Astrocyte of the spinal cord (primary cell): ENCODE measurements around the gene S1PR2.
"Not testable (repeated sequence)": the region's sequence is repeated elsewhere in the genome, so short reads cannot be mapped to it uniquely, and the experiment has no call there.

Experiments
- DNase-seq: peaks from one replicate; pipeline ENCODE4 v3.0.0; 2011; ENCODE audit warnings: low read depth, low spot score
- H3K4me3 ChIP-seq: 2 replicates; pipeline ENCODE4 v1.5.1; 2011; ENCODE audit warnings: low read depth, mild to moderate bottlenecking, low read length, moderate library complexity
- in situ Hi-C: cut with HindIII; loops from 2 replicates; pipeline ENCODE4 v1.10.0; 2017; ENCODE audit warnings: low sequenced_read_pairs
- TF ChIP-seq, protein P1 (sequence below): IDR thresholded peaks from 2 replicates; pipeline ENCODE4 v1.5.1; 2012; ENCODE audit warnings: low read depth, mild to moderate bottlenecking, low read length, inconsistent platforms

Gene S1PR2

DNA sequence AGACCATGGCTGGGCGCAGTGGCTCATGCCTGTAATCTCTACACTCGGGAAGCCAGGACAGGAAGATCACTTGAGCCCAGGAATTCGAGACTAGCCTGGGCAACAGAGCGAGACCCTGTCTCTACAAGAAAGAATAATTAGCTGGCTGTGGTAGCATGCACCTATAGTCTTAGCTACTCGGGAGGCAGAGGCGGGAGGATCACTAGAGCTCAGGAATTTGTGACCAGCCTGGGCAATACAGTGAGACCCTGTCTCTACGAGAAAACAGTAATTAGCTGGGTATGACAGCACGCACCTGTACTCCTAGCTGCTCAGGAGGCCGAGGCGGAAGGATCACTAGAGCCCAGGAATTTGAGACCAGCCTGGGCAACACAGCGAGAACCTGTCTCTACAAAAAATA, 43.8 kb downstream of the S1PR2 start:
- H3K4me3 ChIP-seq, result no peak overlapping the region
- TF ChIP-seq, protein P1, sequence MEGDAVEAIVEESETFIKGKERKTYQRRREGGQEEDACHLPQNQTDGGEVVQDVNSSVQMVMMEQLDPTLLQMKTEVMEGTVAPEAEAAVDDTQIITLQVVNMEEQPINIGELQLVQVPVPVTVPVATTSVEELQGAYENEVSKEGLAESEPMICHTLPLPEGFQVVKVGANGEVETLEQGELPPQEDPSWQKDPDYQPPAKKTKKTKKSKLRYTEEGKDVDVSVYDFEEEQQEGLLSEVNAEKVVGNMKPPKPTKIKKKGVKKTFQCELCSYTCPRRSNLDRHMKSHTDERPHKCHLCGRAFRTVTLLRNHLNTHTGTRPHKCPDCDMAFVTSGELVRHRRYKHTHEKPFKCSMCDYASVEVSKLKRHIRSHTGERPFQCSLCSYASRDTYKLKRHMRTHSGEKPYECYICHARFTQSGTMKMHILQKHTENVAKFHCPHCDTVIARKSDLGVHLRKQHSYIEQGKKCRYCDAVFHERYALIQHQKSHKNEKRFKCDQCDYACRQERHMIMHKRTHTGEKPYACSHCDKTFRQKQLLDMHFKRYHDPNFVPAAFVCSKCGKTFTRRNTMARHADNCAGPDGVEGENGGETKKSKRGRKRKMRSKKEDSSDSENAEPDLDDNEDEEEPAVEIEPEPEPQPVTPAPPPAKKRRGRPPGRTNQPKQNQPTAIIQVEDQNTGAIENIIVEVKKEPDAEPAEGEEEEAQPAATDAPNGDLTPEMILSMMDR, result no peak
- in situ Hi-C loops, result no loop called here
- no peak for DNase-seq

DNA sequence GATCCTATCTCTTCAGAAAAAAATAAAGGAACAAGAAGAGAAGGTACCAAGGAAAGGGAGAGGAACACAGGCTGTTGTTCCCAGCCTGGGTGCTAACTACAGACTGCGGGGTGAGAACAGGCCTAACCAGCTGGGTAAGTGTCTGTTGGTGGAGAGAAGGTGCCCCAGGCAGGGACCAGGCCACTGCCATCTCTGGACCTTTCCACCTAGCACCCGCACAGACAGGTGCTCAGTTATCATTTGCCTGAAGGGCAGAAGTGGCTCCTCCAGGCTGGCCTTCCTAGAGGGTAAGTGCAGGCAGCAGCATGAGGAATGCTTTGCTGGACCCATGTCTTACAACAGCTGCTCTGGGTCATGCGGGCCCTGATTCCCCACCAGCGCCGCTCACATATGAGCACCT, 46.5 kb downstream of the S1PR2 start:
- in situ Hi-C loops, result no loop called here
- TF ChIP-seq, protein P1, result no peak
- no peak overlapping the region for H3K4me3 ChIP-seq
- DNase-seq, result no peak

DNA sequence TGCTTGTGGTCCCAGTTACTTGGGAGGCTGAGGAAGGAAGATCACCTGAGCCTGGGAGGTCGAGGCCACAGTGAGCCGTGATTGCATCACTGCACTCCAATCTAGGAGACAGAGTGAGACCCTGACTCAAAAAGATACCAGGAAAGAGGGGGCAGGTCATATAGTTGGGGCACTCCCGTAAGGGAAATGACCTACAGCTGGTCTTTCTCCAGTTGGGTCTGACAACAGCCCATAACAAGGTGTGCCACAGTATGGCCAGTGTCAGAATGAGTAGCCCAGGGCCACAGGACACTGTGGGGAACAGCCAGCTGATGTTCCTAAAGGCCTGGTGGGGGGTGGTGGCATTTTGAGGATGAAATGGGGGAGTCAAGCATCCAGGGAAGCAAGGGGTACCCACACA, 47.2 kb downstream of the S1PR2 start:
- no peak for DNase-seq
- in situ Hi-C loops, result no loop called here

DNA sequence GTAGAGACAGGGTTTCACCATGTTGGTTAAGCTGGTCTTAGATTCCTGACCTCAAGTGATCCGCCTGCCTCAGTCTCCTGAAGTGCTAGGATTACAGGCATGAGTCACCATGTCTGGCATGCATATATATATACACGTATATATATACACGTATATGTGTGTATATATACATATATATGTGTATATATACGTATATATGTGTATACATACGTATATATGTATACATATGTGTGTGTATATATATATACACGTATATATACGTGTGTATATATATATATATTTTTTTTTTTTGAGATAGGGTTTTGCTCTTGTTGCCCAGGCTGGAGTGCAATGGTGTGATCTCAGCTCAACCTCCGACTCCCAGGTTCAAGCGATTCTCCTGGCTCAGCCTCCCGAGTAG, 48.3 kb downstream of the S1PR2 start:
- in situ Hi-C loops, result no loop called here
- TF ChIP-seq, protein P1, result no peak
- no peak overlapping the region for H3K4me3 ChIP-seq
- DNase-seq, result no peak

More for the DNA sequence above, 47.2 kb downstream of the S1PR2 start:
- TF ChIP-seq, protein P1, result no peak
- H3K4me3 ChIP-seq, result no peak overlapping the region

DNA sequence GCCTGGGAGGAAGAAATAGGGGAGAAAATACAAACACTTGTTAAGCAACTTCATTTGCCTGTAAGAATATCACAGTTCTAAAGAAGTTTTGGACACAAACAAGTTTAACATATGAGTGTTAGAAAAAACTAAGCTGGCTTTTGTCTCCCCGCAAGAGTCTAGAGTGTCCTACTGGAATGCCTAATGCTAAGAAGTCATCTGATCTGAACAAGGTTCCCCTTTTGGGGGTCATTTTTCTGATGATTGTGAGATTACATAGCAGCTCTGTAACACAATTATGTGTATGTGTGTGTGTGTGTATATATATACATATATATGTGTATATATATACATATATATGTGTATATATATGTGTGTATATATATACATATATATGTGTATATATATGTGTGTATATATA, 49.1 kb downstream of the S1PR2 start:
- TF ChIP-seq, protein P1, result no peak
- in situ Hi-C loops, result no loop called here
- no peak for DNase-seq
- H3K4me3 ChIP-seq, result no peak overlapping the region

DNA sequence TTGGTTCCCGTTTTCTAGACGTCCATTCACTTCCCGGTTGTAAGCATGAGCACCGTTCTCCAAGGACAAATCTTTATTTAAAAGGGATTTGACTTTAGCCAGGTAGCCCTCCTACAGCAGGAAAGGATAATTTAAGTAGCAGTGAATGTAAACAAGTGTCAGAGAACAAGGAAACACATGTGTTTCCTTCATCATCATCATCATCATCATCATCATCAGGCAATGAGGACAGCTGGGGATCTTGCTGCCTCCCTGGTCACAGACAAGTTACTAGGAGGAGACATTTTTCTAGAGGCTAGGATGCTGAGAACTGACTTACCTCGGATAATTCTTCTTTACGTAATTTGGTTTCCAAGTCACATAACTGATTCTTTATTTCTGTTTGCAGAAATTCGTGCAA, 50.7 kb downstream of the S1PR2 start:
- TF ChIP-seq, protein P1, result no peak
- DNase-seq, result no peak
- H3K4me3 ChIP-seq, result no peak overlapping the region
- in situ Hi-C loops, result no loop called here

DNA sequence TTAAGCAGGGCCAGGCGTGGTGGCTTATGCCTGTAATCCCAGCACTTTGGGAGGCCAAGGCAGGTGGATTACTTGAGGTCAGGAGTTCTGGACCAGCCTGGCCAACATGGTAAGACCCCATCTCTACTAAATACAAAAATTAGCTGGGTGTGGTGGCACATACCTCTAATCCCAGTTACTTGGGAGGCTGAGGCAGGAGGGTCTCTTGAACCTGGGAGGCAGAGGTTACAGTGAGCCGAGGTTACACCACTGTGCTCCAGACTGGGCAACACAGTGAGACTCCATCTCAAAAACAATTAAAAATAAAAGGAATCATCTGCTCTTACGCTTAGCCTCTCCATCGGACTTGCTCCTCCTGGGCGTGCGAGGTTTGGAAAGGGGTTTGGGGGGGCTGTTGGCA, 51.1 kb downstream of the S1PR2 start:
- in situ Hi-C loops, DNase-seq, H3K4me3 ChIP-seq: not testable (repeated sequence)
